OCI-LY7 (cell line): ENCODE measurements around the gene PCBP3.

Source experiments
- EZH2phosphoT487 ChIP-seq: fragments of 200-600 bp; sonication (generic); IDR thresholded peaks from 2 replicates; pipeline ENCODE4 v1.6.1; 2018; ENCODE audit warnings: low read depth, borderline replicate concordance, mild to moderate bottlenecking, mixed run types, antibody characterized with exemption, low read length, moderate library complexity, mixed read lengths
- TF ChIP-seq, protein P1 (sequence below): fragments of 200-600 bp; sonication (generic); conservative IDR thresholded peaks from 2 replicates; pipeline ENCODE4 v1.5.1; 2014; ENCODE audit warnings: mild to moderate bottlenecking, antibody characterized with exemption, low read length, moderate library complexity, mixed read lengths

DNA sequence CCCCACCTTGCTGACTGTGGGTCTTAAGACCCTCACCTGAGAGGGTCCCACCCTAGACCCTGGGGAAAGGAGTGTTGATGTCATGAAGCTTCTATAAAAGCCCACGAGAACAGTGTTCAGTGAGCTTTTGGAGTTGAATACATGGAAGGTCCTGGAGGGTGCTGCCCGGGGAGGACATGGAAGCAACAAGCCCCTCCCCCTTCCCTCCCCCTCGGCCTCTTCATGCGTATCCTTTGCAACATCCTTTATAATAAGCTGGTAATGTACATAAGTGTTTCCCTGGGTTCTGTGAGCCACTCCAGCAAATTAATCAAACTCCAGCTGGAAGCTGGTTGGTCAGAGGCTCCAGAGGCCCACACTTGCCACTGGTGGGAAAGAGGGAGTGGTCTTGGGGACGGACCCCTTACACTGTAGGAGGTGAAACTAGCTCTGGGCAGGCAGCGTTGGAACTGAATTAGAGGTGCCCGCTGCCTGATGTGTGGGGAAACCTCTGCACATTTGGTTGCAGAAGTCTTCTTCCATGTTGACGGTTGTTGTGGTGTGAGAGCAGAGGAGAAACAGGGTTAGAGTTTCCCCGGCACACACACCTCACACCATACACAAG is 323.4 kb downstream of the PCBP3 start:
- TF ChIP-seq, protein P1, sequence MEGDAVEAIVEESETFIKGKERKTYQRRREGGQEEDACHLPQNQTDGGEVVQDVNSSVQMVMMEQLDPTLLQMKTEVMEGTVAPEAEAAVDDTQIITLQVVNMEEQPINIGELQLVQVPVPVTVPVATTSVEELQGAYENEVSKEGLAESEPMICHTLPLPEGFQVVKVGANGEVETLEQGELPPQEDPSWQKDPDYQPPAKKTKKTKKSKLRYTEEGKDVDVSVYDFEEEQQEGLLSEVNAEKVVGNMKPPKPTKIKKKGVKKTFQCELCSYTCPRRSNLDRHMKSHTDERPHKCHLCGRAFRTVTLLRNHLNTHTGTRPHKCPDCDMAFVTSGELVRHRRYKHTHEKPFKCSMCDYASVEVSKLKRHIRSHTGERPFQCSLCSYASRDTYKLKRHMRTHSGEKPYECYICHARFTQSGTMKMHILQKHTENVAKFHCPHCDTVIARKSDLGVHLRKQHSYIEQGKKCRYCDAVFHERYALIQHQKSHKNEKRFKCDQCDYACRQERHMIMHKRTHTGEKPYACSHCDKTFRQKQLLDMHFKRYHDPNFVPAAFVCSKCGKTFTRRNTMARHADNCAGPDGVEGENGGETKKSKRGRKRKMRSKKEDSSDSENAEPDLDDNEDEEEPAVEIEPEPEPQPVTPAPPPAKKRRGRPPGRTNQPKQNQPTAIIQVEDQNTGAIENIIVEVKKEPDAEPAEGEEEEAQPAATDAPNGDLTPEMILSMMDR = no peak
- no peak for TF ChIP-seq EZH2phosphoT487
